ENCODE data around the gene KCNN3.

DNA sequence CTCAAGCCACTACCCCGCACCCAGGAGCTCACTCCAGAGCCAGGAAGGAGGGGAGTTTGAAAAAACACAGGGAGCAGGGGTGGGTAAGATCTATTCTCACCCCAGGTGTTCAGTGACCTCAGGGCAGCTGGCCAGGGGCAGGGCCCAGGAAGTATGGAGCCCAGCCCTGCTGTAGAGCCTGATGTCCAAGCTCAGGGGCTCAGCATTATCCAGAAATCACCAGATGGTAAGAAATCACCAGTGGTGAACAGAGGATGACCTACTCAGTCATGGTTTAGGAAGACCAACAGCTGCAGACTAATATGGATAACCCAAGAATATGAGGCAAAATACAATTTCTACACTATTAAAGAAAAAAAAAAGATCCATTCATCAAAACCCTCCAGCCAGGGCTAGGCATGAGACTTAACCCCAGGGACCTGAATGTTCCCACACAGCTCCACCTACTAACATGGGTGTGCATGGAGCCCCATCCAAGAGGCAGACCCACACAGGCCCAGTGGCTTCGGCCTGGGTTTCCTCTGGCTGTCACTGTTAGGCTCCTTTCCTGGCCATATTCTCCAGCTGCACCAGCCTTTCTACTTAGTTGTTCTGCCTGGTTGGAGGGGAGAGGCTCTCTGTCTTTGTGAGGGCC lies 67.6 kb downstream of the KCNN3 start:
- TF ChIP-seq CTCF (IDR thresholded peaks at IDR 0.05) (no peak), POLR2A (IDR thresholded peaks at IDR 0.05) (no peak)
